A549 (cell line): ENCODE data around the gene RBM27. TPM values are rescaled to one million over a fixed set of nuclear protein-coding genes. Genes with fewer than 3 reads are reported as not detected.
A peak's percentile ranks its signal among the peaks of the same experiment; 100 is the strongest.

Experiments used
- ATAC-seq, 2 experiments: fragments of 200-7000 bp in 1 of 2; fragments of >200 bp in 1 of 2; cut with Nextera tagmentation in 1 of 2; cut with Tn5 transposase in 1 of 2; 3 replicates each; pipeline versions ENCODE4 v1.8.0 to v1.9.1; 2018 to 2020; ENCODE audit warnings: mild to moderate bottlenecking in 1 of 2, moderate library complexity in 1 of 2
- CTCF ChIA-PET: fragments of 300-600 bp; sonication (Branson Sonifier 250); formaldehyde crosslinking; extraction: SDS; loops from one replicate; lab custom pipeline; 2021; ENCODE audit warnings: antibody characterized with exemption, inconsistent platforms; lab: Yijun Ruan, JAX
- POLR2A ChIA-PET: fragments of 350-600 bp; formaldehyde crosslinking; extraction: SDS; loops from one replicate; lab custom pipeline; 2021; ENCODE audit warnings: antibody characterized with exemption, inconsistent platforms; lab: Yijun Ruan, JAX
- DNase-seq, 2 experiments: peaks; one replicate each; pipeline versions ENCODE4 v3.0.0 to v3.0.0-alpha.2; 2011 to 2016; ENCODE audit warnings: low read depth in 1 of 2, low spot score in 1 of 2
- FAIRE-seq: peaks from 2 replicates; lab custom pipeline; 2011; peaks lifted over from hg19 to GRCh38; lab: Jason Lieb, UNC
- H3K27ac ChIP-seq, 2 experiments: fragments of >200 bp; sonication (Bioruptor Twin); formaldehyde crosslinking; 3 replicates each; pipeline ENCODE4 v1.5.1; 2016 to 2017
- H3K4me1 ChIP-seq: fragments of >200 bp; sonication (Bioruptor Twin); formaldehyde crosslinking; 3 replicates; pipeline ENCODE4 v1.6.1; 2016
- H3K4me2 ChIP-seq: fragments of >200 bp; sonication (Bioruptor Twin); formaldehyde crosslinking; 3 replicates; pipeline ENCODE4 v1.6.1; 2016
- H3K4me3 ChIP-seq: fragments of >200 bp; sonication (Bioruptor Twin); formaldehyde crosslinking; 3 replicates; pipeline ENCODE4 v1.5.1; 2016
- H3K9me3 ChIP-seq: fragments of >200 bp; sonication (Bioruptor Twin); formaldehyde crosslinking; 3 replicates; pipeline ENCODE4 v1.6.1; 2016
- BHLHE40 ChIP-seq: IDR thresholded peaks from 2 replicates; pipeline ENCODE4 v1.6.1; 2012; ENCODE audit warnings: low read depth, low read length, inconsistent platforms
- CEBPB ChIP-seq, 2 experiments: fragments of >200 bp in 1 of 2; sonication (Bioruptor Twin) in 1 of 2; formaldehyde crosslinking in 1 of 2; IDR thresholded peaks; 2 replicates each; pipeline ENCODE4 v1.6.1; 2012 to 2016
- CHD2 ChIP-seq: fragments of 150-350 bp; IDR thresholded peaks from 2 replicates; pipeline ENCODE4 v1.6.1; 2014; ENCODE audit warnings: low read length; ENCODE audit not compliant: partially characterized antibody
- CHD4 ChIP-seq: fragments of 200-600 bp; sonication (generic); IDR thresholded peaks from 2 replicates; pipeline ENCODE4 v1.6.1; 2016; ENCODE audit warnings: antibody characterized with exemption, mild to moderate bottlenecking, borderline replicate concordance
- EHMT2 ChIP-seq: fragments of 200-600 bp; sonication (generic); IDR thresholded peaks from 2 replicates; pipeline ENCODE4 v1.6.1; 2016; ENCODE audit warnings: antibody characterized with exemption, low read depth, mild to moderate bottlenecking, moderate library complexity
- ESRRA ChIP-seq: fragments of 150-350 bp; IDR thresholded peaks from 2 replicates; pipeline ENCODE4 v1.6.1; 2014; ENCODE audit warnings: mild to moderate bottlenecking, low read length, borderline replicate concordance
- FOSB ChIP-seq: fragments of 250-450 bp; sonication (Bioruptor Pico); IDR thresholded peaks from 2 replicates; pipeline ENCODE4 v1.5.0; 2020; ENCODE audit warnings: mild to moderate bottlenecking, moderate library complexity
- FOSL2 ChIP-seq, 2 experiments: fragments of 450-650 bp in 1 of 2; fragments of >200 bp in 1 of 2; sonication (Bioruptor Twin) in 1 of 2; formaldehyde crosslinking; IDR thresholded peaks; 2 replicates each; pipeline versions ENCODE4 v1.5.0 to v1.6.1; 2016 to 2020; ENCODE audit warnings: mild to moderate bottlenecking in 1 of 2, moderate library complexity in 1 of 2
- GATA3 ChIP-seq: IDR thresholded peaks from 2 replicates; pipeline ENCODE4 v1.6.1; 2012; ENCODE audit warnings: borderline replicate concordance
- HDAC2 ChIP-seq: fragments of 200-600 bp; sonication (generic); IDR thresholded peaks from 2 replicates; pipeline ENCODE4 v1.6.1; 2016
- HEYL ChIP-seq: fragments of 250-450 bp; sonication (Bioruptor Pico); IDR thresholded peaks from 2 replicates; pipeline ENCODE4 v1.8.0; 2021; ENCODE audit warnings: mild to moderate bottlenecking, moderate library complexity
- KDM1A ChIP-seq: fragments of 200-600 bp; sonication (generic); IDR thresholded peaks from 2 replicates; pipeline ENCODE4 v1.6.1; 2016; ENCODE audit warnings: low read depth, mild to moderate bottlenecking
- MAFK ChIP-seq: fragments of 450-650 bp; IDR thresholded peaks from 2 replicates; pipeline ENCODE4 v1.6.1; 2014; ENCODE audit not compliant: partially characterized antibody
- MAZ ChIP-seq: fragments of 150-350 bp; IDR thresholded peaks from 2 replicates; pipeline ENCODE4 v1.6.1; 2014; ENCODE audit warnings: antibody characterized with exemption, low read depth, low read length, borderline replicate concordance
- MYC ChIP-seq: IDR thresholded peaks from 2 replicates; pipeline ENCODE4 v1.6.1; 2012; ENCODE audit warnings: mild to moderate bottlenecking, inconsistent platforms, low read length, improper control_type of control experiment, borderline replicate concordance
- NFE2L2 ChIP-seq: fragments of 150-350 bp; conservative IDR thresholded peaks from 2 replicates; pipeline ENCODE4 v1.6.1; 2014; ENCODE audit warnings: low read length
- NPAS2 ChIP-seq: fragments of 250-450 bp; sonication (Bioruptor Pico); IDR thresholded peaks from 2 replicates; pipeline ENCODE4 v1.8.0; 2022; ENCODE audit warnings: mild to moderate bottlenecking, moderate library complexity, borderline replicate concordance
- PHF8 ChIP-seq: fragments of 200-600 bp; sonication (generic); IDR thresholded peaks from 2 replicates; pipeline ENCODE4 v1.6.1; 2016; ENCODE audit warnings: low read depth, mild to moderate bottlenecking, antibody characterized with exemption, moderate library complexity, borderline replicate concordance
- POLR2A ChIP-seq: IDR thresholded peaks from 2 replicates; pipeline ENCODE4 v1.6.1; 2012; ENCODE audit warnings: mild to moderate bottlenecking, low read length
- POLR2AphosphoS2 ChIP-seq: conservative IDR thresholded peaks from 2 replicates; pipeline ENCODE4 v1.6.1; 2012; ENCODE audit warnings: low read length, improper control_type of control experiment, inconsistent platforms
- RAD21 ChIP-seq, 2 experiments: fragments of >200 bp in 1 of 2; sonication (Bioruptor Twin) in 1 of 2; formaldehyde crosslinking in 1 of 2; IDR thresholded peaks in 1 of 2; conservative IDR thresholded peaks in 1 of 2; 2 replicates in 1 of 2; 3 replicates in 1 of 2; pipeline ENCODE4 v1.6.1; 2012 to 2018; ENCODE audit warnings: inconsistent platforms in 1 of 2
- RARB ChIP-seq: fragments of 250-450 bp; sonication (Bioruptor Pico); IDR thresholded peaks from 2 replicates; pipeline ENCODE4 v1.8.0; 2021; ENCODE audit warnings: mild to moderate bottlenecking, moderate library complexity
- SMC3 ChIP-seq: fragments of >200 bp; sonication (Bioruptor Twin); formaldehyde crosslinking; IDR thresholded peaks from 3 replicates; pipeline ENCODE4 v1.6.1; 2018; ENCODE audit warnings: inconsistent platforms
- TFCP2L1 ChIP-seq: fragments of 250-450 bp; sonication (Bioruptor Pico); IDR thresholded peaks from 2 replicates; pipeline ENCODE4 v1.5.0; 2021; ENCODE audit warnings: mild to moderate bottlenecking
- ZFP36 ChIP-seq: fragments of 450-650 bp; IDR thresholded peaks from 2 replicates; pipeline ENCODE4 v1.6.1; 2014; ENCODE audit warnings: borderline replicate concordance; ENCODE audit not compliant: partially characterized antibody
- ZNF302 ChIP-seq: fragments of 250-450 bp; sonication (Bioruptor Pico); IDR thresholded peaks from 2 replicates; pipeline ENCODE4 v1.9.0; 2021; ENCODE audit warnings: inconsistent platforms, mild to moderate bottlenecking, moderate library complexity
- ZSCAN20 ChIP-seq: fragments of 250-450 bp; sonication (Bioruptor Pico); IDR thresholded peaks from 2 replicates; pipeline ENCODE4 v1.8.0; 2022; ENCODE audit warnings: mild to moderate bottlenecking, moderate library complexity
- WGBS: methylation state at CpG from one replicate; pipeline ENCODE4 v1.1.6; 2017; ENCODE audit errors: missing lambda C conversion rate; 5-methylcytosine and 5-hydroxymethylcytosine counted together
- polyA plus RNA-seq, 4 experiments: library from polyadenylated mRNA; depleted of rRNA in 3 of 4; stranded (reverse); fragments of >200 nt; fragmentation: RNase III in 1 of 4; extraction: RNeasy Plus Mini Kit Qiagen cat#74134 plus additional on column Dnase treatment in 1 of 4; gene quantifications; 2 replicates in 3 of 4; 3 replicates in 1 of 4; pipeline ENCODE4 v1.2.3, GENCODE V29; 2011 to 2017
- TF ChIP-seq, protein P1 (sequence below): IDR thresholded peaks from 2 replicates; pipeline ENCODE4 v1.6.1; 2012
- TF ChIP-seq, protein P2 (sequence below): fragments of 450-650 bp; IDR thresholded peaks from 2 replicates; pipeline ENCODE4 v1.6.1; 2014; ENCODE audit warnings: antibody characterized with exemption
- TF ChIP-seq, protein P3 (sequence below): IDR thresholded peaks from 2 replicates; pipeline ENCODE4 v1.6.1; 2012

RBM27 gene
- polyA plus RNA-seq, 2 of the 4 experiments (the other 2 are of a cell fraction): 13.3 to 27.4 TPM

DNA sequence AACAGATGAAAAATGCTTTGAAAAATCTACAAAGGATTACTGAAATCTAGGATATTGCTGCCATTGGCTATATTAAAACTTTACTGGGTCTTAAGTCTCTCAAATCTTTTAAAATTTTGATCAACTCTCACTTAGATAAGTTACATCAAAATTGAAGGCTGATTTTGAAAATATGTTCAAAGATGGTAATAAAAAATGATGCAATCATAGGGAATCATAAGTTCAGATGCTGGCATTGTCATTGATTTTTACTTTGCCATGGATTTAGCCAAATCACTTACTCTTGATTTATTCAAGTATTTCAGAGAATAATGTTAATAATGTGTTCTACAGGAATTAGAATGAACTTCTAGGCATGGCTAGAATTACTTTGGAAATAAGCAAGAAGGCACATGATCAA lies 45.1 kb upstream of the RBM27 start:
- ATAC-seq: no peak
- CTCF ChIA-PET: interaction anchor here (1.3 kb wide), 1 partner anchor 10 kb away, joined by 4 read pairs; no protein-coding TSS in a partner anchor
- TF ChIP-seq ZFP36: no peak
- TF ChIP-seq ZNF302 (CRISPR knock-in tag): no peak
- no peak for TF ChIP-seq GATA3
- no peak for TF ChIP-seq ZSCAN20
- no peak for TF ChIP-seq FOSL2 (IDR thresholded peaks at IDR 0.05)
- TF ChIP-seq FOSL2 (CRISPR knock-in tag; IDR thresholded peaks at IDR 0.05): no peak
- TF ChIP-seq HEYL (CRISPR knock-in tag): no peak
- no peak for TF ChIP-seq CHD4
- TF ChIP-seq PHF8: no peak
- no peak for TF ChIP-seq HDAC2
- no peak for TF ChIP-seq FOSB (CRISPR knock-in tag)
- TF ChIP-seq, protein P1, sequence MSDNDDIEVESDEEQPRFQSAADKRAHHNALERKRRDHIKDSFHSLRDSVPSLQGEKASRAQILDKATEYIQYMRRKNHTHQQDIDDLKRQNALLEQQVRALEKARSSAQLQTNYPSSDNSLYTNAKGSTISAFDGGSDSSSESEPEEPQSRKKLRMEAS: no peak
- TF ChIP-seq, protein P2, sequence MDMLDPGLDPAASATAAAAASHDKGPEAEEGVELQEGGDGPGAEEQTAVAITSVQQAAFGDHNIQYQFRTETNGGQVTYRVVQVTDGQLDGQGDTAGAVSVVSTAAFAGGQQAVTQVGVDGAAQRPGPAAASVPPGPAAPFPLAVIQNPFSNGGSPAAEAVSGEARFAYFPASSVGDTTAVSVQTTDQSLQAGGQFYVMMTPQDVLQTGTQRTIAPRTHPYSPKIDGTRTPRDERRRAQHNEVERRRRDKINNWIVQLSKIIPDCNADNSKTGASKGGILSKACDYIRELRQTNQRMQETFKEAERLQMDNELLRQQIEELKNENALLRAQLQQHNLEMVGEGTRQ: no peak
- TF ChIP-seq NPAS2 (CRISPR knock-in tag): no peak

DNA sequence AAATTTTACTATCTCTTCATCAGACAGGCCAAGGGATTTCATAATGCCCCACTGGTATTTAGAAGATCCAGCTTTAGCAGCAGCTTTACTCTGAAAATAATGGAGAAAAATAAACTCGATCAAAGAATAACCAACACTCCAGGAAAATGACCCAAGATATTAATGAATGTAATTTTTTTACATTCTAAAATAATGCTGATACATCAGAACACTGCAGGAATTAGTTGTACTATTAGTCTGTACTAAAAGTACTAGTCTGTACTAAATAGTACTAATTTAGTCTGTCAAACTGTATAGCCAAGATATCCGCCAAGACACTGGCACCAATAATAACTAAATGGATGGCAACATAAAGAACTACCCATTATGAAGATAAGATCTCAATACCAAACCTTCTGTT lies 39.0 kb upstream of the RBM27 start:
- FAIRE-seq: no peak
- no peaks in the 10 kb centered on the region for H3K4me1 ChIP-seq
- no peak overlapping the region for H3K4me2 ChIP-seq
- H3K4me3 ChIP-seq: no peak overlapping the region
- no peak for ATAC-seq
- 94% methylated on average over 2 of the region's 2 CpGs for WGBS
- ChIA-PET POLR2A (no interaction called here), CTCF (no interaction called here)
- no peak for DNase-seq
- peak; percentile 84 for TF ChIP-seq MAFK
- TF ChIP-seq FOSL2 (IDR thresholded peaks at IDR 0.05): no peak
- TF ChIP-seq FOSL2 (CRISPR knock-in tag; IDR thresholded peaks at IDR 0.05): no peak
- H3K27ac ChIP-seq: no peak overlapping the region
- H3K9me3 ChIP-seq: no peaks in the 10 kb centered on the region

More for the DNA sequence above, 45.1 kb upstream of the RBM27 start:
- no peaks in the 10 kb centered on the region for H3K9me3 ChIP-seq
- POLR2A ChIA-PET: no interaction called here
- no peak for DNase-seq
- H3K27ac ChIP-seq: no peak overlapping the region
- H3K4me3 ChIP-seq: no peak overlapping the region
- no peak for FAIRE-seq
- H3K4me2 ChIP-seq: no peak overlapping the region
- no peaks in the 10 kb centered on the region for H3K4me1 ChIP-seq

DNA sequence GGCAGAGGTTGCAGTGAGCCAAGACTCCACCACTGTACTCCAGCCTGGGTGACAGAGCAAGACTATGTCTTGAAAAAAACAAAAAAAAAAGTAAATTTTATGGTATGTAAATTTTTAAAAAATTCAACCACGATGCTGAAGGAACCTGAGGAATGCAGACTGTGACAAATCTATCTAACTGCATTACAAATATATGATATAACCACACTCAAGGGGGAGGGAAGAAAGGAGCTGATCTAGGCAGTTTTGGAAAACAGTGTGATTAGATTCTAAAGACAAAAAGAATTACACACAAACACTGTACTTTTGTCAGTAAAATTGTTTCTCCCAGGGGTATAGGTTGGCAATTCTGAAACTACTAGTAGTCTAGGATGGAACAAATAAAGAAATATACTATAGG lies 37.9 kb upstream of the RBM27 start:
- no peak for DNase-seq
- WGBS: 70% methylated on average over 1 of the region's 1 CpG
- Histone ChIP-seq H3K27ac (no peak overlapping the region), H3K9me3 (no peaks in the 10 kb centered on the region), H3K4me1 (no peaks in the 10 kb centered on the region), H3K4me3 (no peak overlapping the region), H3K4me2 (no peak overlapping the region)
- ATAC-seq: no peak
- ChIA-PET CTCF (interaction anchor here (1.1 kb wide), 1 partner anchor 13 kb away, joined by 3 read pairs; no protein-coding TSS in a partner anchor), POLR2A (no interaction called here)
- TF ChIP-seq, protein P1: no peak
- TF ChIP-seq MAFK: peak; percentile 13
- no peak for FAIRE-seq

DNA sequence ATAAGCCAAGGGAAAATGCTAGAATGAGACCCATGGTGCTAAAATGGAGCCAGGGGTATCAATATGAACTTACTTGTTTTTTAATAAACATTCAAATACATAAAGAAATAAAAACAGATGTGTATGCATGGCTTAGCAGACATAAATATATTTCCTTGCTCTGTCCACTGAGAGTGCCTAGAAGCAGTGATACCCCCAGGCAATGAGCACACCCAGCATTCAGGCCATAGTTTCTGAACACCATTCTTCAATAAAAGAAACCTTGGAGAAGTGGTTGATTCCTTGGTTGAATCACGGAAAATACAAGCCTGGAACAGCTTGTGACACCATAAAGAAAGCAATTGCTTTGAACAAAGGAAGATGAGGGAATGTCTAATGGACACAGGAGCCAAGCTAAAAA lies 37.5 kb upstream of the RBM27 start:
- 81% methylated on average over 1 of the region's 1 CpG for WGBS

More for the DNA sequence above, 37.5 kb upstream of the RBM27 start:
- Histone ChIP-seq H3K27ac (no peak overlapping the region), H3K4me2 (no peak overlapping the region), H3K4me3 (no peak overlapping the region), H3K4me1 (no peaks in the 10 kb centered on the region), H3K9me3 (no peaks in the 10 kb centered on the region)
- TF ChIP-seq MAZ: no peak
- TF ChIP-seq TFCP2L1 (CRISPR knock-in tag): no peak
- no peak for TF ChIP-seq GATA3
- no peak for TF ChIP-seq ZNF302 (CRISPR knock-in tag)
- no peak for TF ChIP-seq SMC3
- no peak for TF ChIP-seq KDM1A
- no peak for TF ChIP-seq POLR2A
- TF ChIP-seq, protein P1: no peak
- TF ChIP-seq CEBPB (IDR thresholded peaks at IDR 0.05): no peak
- no peak for TF ChIP-seq EHMT2
- TF ChIP-seq BHLHE40: no peak
- no peak for TF ChIP-seq POLR2AphosphoS2
- no peak for TF ChIP-seq ESRRA
- TF ChIP-seq RAD21 (conservative IDR thresholded peaks at IDR 0.05 in 1 of 2, IDR thresholded peaks at IDR 0.05 in 1 of 2): no peak
- TF ChIP-seq RARB (CRISPR knock-in tag): no peak
- TF ChIP-seq, protein P3, sequence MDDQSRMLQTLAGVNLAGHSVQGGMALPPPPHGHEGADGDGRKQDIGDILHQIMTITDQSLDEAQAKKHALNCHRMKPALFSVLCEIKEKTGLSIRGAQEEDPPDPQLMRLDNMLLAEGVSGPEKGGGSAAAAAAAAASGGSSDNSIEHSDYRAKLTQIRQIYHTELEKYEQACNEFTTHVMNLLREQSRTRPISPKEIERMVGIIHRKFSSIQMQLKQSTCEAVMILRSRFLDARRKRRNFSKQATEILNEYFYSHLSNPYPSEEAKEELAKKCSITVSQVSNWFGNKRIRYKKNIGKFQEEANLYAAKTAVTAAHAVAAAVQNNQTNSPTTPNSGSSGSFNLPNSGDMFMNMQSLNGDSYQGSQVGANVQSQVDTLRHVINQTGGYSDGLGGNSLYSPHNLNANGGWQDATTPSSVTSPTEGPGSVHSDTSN: no peak
- no peak for TF ChIP-seq MYC
- no peak for TF ChIP-seq CHD2
- TF ChIP-seq NFE2L2: no peak
- no peak for TF ChIP-seq FOSL2 (IDR thresholded peaks at IDR 0.05)
- no peak for TF ChIP-seq FOSL2 (CRISPR knock-in tag; IDR thresholded peaks at IDR 0.05)
- DNase-seq (no peak), FAIRE-seq (no peak), ATAC-seq (no peak)
- ChIA-PET CTCF (interaction anchor here (1.0 to 1.1 kb wide), 2 partner anchors 10 to 12 kb away, joined by 3 to 4 read pairs; no protein-coding TSS in a partner anchor), POLR2A (no interaction called here)
